HepG2 (cell line): Measurements from ENCODE around the gene LSM10. TPM values are rescaled to one million over a fixed set of nuclear protein-coding genes. Genes with fewer than 3 reads are reported as not detected.
A peak's percentile ranks its signal among the peaks of the same experiment; 100 is the strongest.

Experiments
- AHR ChIP-seq: IDR thresholded peaks from 2 replicates; pipeline ENCODE4 v1.6.1; 2018; ENCODE audit warnings: missing genetic modification reagents, missing compliant biosample characterization
- CENPBD1 ChIP-seq: sonication (generic); formaldehyde crosslinking; IDR thresholded peaks from 2 replicates; pipeline ENCODE4 v1.8.0; 2022; ENCODE audit warnings: missing genetic modification reagents, low read depth, mild to moderate bottlenecking, borderline replicate concordance
- CREBL2 ChIP-seq: sonication (generic); formaldehyde crosslinking; IDR thresholded peaks from 2 replicates; pipeline ENCODE4 v1.8.1; 2023; ENCODE audit warnings: missing genetic modification reagents, mild to moderate bottlenecking, borderline replicate concordance
- CSRNP2 ChIP-seq: sonication (generic); formaldehyde crosslinking; conservative IDR thresholded peaks from 2 replicates; pipeline ENCODE4 v1.8.0; 2022; ENCODE audit warnings: low read depth, missing genetic modification reagents
- HMG20A ChIP-seq: IDR thresholded peaks from 2 replicates; pipeline ENCODE4 v1.6.1; 2016; ENCODE audit warnings: borderline replicate concordance
- HNF4G ChIP-seq, 2 experiments: sonication (generic) in 1 of 2; formaldehyde crosslinking in 1 of 2; IDR thresholded peaks; 2 replicates each; pipeline versions ENCODE4 v1.4.0 to v1.6.1; 2011 to 2020; ENCODE audit warnings: borderline replicate concordance in 2 of 2, low read depth in 2 of 2, mild to moderate bottlenecking in 2 of 2, low read length in 1 of 2, missing genetic modification reagents in 1 of 2, moderate library complexity in 1 of 2
- IRF1 ChIP-seq: sonication (generic); formaldehyde crosslinking; IDR thresholded peaks from 2 replicates; pipeline ENCODE4 v1.4.0; 2020; ENCODE audit warnings: low read depth, mild to moderate bottlenecking, missing genetic modification reagents
- MIER3 ChIP-seq: IDR thresholded peaks from 2 replicates; pipeline ENCODE4 v1.6.1; 2016; ENCODE audit warnings: missing compliant biosample characterization, borderline replicate concordance
- NFE2 ChIP-seq: sonication (generic); formaldehyde crosslinking; IDR thresholded peaks from 2 replicates; pipeline ENCODE4 v1.4.0; 2020; ENCODE audit warnings: missing genetic modification reagents
- PLRG1 ChIP-seq: fragments of 450-650 bp; conservative IDR thresholded peaks from 2 replicates; pipeline ENCODE4 v1.6.1; 2016
- RARG ChIP-seq: sonication (generic); formaldehyde crosslinking; IDR thresholded peaks from 2 replicates; pipeline ENCODE4 v1.4.0; 2020; ENCODE audit warnings: low read depth, mild to moderate bottlenecking, missing genetic modification reagents
- RNF2 ChIP-seq: fragments of 450-650 bp; conservative IDR thresholded peaks from 2 replicates; pipeline ENCODE4 v1.6.1; 2016; ENCODE audit warnings: low read depth
- SCMH1 ChIP-seq: sonication (generic); formaldehyde crosslinking; IDR thresholded peaks from 2 replicates; pipeline ENCODE4 v1.9.0; 2021; ENCODE audit warnings: missing genetic modification reagents, mild to moderate bottlenecking, borderline replicate concordance
- SP1 ChIP-seq, 2 experiments: fragments of 450-650 bp in 1 of 2; sonication (generic) in 1 of 2; formaldehyde crosslinking in 1 of 2; IDR thresholded peaks; 2 replicates each; pipeline versions ENCODE4 v1.4.0 to v1.6.1; 2016 to 2020; ENCODE audit warnings: missing genetic modification reagents in 1 of 2
- TARDBP ChIP-seq: sonication (generic); formaldehyde crosslinking; IDR thresholded peaks from 2 replicates; pipeline ENCODE4 v1.8.0; 2022; ENCODE audit warnings: mild to moderate bottlenecking, missing genetic modification reagents
- XRCC5 ChIP-seq: fragments of 200-400 bp; formaldehyde crosslinking; optimal IDR thresholded peaks from 2 replicates; pipeline ENCODE3; 2017; ENCODE audit warnings: mild to moderate bottlenecking, low read length
- ZBTB1 ChIP-seq: sonication (generic); formaldehyde crosslinking; IDR thresholded peaks from 2 replicates; pipeline ENCODE4 v1.4.0; 2020; ENCODE audit warnings: missing genetic modification reagents, borderline replicate concordance
- ZFYVE20 ChIP-seq: sonication (generic); formaldehyde crosslinking; IDR thresholded peaks from 2 replicates; pipeline ENCODE4 v1.8.0; 2023; ENCODE audit warnings: low read depth, mild to moderate bottlenecking, moderate library complexity, missing genetic modification reagents, borderline replicate concordance
- ZNF281 ChIP-seq: sonication (generic); formaldehyde crosslinking; IDR thresholded peaks from 2 replicates; pipeline ENCODE4 v1.4.0; 2020; ENCODE audit warnings: missing genetic modification reagents, borderline replicate concordance
- ZNF781 ChIP-seq: sonication (generic); formaldehyde crosslinking; IDR thresholded peaks from 2 replicates; pipeline ENCODE4 v1.5.1; 2020; ENCODE audit warnings: borderline replicate concordance, mild to moderate bottlenecking, missing genetic modification reagents; ENCODE audit errors: not compliant biosample characterization
- ZSCAN20 ChIP-seq: sonication (generic); formaldehyde crosslinking; IDR thresholded peaks from 2 replicates; pipeline ENCODE4 v1.4.0; 2020; ENCODE audit warnings: missing genetic modification reagents, mild to moderate bottlenecking, borderline replicate concordance
- polyA plus RNA-seq, 8 experiments: library from polyadenylated mRNA; depleted of rRNA in 3 of 8; stranded (reverse) in 7 of 8; unstranded in 1 of 8; fragments of >200 nt; fragmentation: Illumina TruSeq in 4 of 8; extraction: Trizol in 4 of 8; gene quantifications; 2 replicates each; pipeline versions ENCODE4 v1.2.1 to v1.2.3, GENCODE V29; 2011 to 2016; ENCODE audit warnings: low read depth in 4 of 8, missing spikeins in 1 of 8, mixed read lengths in 1 of 8; ENCODE audit not compliant: insufficient read depth in 1 of 8
- total RNA-seq, 5 experiments: library from RNA; depleted of rRNA; stranded (reverse); fragments of >200 nt; fragmentation: Illumina TruSeq; extraction: Trizol; gene quantifications; 2 replicates each; pipeline ENCODE4 v1.2.3, GENCODE V29; 2016; ENCODE audit warnings: low read depth in 1 of 5

LSM10 gene
- total and polyA plus RNA-seq, 2 of the 13 experiments (the other 11 are each of a cell fraction or from before 2014, with no cell fraction given) = 14.0 to 52.0 TPM

GRCh38 chr1:36386265-36387140 is 11.2 kb downstream of the LSM10 start (continued):
- TF ChIP-seq PLRG1 (no peak), SP1 (IDR thresholded peaks at IDR 0.05) (no peak), SP1 (CRISPR knock-in tag; IDR thresholded peaks at IDR 0.05) (peak; percentile 31; the same call in 1 of the 2 replicates), TARDBP (CRISPR knock-in tag) (no peak), AHR (peak; percentile 73; the same call in 1 of the 2 replicates), NFE2 (0 out of 2 replicates have a peak, but pooled peaks have one; percentile 61), ZBTB1 (no peak), CREBL2 (CRISPR knock-in tag) (no peak), CENPBD1 (CRISPR knock-in tag) (no peak), RARG (CRISPR knock-in tag) (no peak; the same call in 1 of the 2 replicates), IRF1 (CRISPR knock-in tag) (0 out of 2 replicates have a peak, but pooled peaks have one; percentile 27), RNF2 (no peak), HMG20A (0 out of 2 replicates have a peak, but pooled peaks have one; percentile 33), ZNF281 (CRISPR knock-in tag) (0 out of 2 replicates have a peak, but pooled peaks have one; percentile 36), HNF4G (IDR thresholded peaks at IDR 0.05; ENCODE audit: borderline replicate concordance, low read depth, low read length) (no peak), HNF4G (CRISPR knock-in tag; IDR thresholded peaks at IDR 0.05; ENCODE audit: borderline replicate concordance, low read depth) (no peak), SCMH1 (CRISPR knock-in tag) (no peak), ZSCAN20 (no peak), CSRNP2 (no peak), ZFYVE20 (no peak), MIER3 (CRISPR knock-in tag) (peak; percentile 73), ZNF781 (peak; percentile 90), XRCC5 (no peak)
